GM04504 (cell line): ENCODE data around the gene CCNG2.

Experiments used
- DNase-seq: peaks from one replicate; pipeline ENCODE4 v3.0.0-alpha.2; 2012; ENCODE audit warnings: low read depth

CCNG2 gene

DNA sequence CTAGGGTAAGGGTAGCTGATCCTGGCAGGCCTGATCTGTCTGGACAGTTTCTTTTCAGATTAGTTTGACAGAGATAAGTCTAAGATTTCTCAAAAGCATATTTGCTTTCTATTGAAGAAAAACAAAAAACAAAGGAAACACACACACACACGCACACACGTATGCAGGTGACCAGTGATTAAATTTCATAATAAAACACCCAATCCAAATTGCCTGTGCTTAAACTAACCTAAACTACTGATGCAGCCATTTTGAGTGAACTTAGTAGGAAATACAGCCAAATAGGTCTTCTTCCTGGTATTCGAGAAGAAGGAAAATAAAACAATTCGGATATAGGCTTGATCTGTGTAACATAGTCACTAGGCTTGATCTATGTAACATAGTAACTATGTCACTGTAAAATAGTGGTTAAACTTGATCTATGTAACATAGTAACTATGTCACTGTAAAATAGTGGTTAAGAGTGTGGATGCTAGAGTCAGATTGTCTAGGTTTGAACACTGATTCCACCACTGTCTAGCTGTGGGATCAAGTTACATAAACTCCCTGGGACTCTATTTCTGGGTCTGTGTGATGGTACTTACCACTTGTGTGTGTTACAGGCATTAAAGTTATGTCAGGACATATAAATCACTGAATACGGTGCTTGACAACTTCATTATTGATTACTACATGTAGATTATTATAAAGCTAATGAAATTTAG lies 9.8 kb upstream of the CCNG2 start:
- no peak for DNase-seq

DNA sequence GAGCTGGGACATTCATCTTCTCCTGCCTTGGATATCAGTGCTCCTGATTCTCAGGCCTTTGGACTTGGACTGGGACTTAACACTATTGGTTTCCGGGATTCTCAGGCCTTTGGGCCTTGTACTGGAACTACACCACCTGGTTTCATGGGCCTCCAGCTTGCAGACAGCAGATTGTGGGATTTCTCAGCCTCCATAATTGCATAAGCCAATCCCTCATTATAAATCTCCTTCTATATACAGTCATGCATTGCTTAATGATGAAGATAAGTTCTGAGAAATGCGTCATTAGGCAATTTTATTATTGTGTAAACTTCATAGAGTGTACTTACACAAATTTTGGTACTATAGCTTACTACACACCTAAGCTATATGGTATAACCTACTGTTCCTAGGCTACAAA lies 8.9 kb upstream of the CCNG2 start:
- DNase-seq, result no peak

DNA sequence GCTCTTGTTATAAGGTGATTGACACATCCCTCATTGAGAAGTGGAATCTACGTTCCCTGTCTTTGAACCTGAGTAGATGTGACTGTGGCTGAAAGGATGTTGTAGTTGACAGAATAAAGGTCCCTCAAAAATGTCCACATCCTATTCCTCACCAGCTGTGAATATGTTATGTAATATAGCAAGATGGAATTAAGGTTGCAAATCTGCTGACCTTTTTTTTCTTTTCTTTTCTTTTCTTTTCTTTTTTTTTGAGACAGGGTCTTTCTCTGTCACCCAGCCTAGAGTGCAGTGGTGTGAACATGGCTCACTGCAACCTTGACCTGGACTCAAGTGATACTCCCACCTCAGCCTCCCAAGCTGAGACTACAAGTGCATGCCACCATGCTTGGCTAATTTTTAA lies 7.2 kb upstream of the CCNG2 start:
- DNase-seq, result no peak

GRCh38 chr4:77151241-77151640 lies 5.8 kb upstream of the CCNG2 start:
- DNase-seq, result no peak

DNA sequence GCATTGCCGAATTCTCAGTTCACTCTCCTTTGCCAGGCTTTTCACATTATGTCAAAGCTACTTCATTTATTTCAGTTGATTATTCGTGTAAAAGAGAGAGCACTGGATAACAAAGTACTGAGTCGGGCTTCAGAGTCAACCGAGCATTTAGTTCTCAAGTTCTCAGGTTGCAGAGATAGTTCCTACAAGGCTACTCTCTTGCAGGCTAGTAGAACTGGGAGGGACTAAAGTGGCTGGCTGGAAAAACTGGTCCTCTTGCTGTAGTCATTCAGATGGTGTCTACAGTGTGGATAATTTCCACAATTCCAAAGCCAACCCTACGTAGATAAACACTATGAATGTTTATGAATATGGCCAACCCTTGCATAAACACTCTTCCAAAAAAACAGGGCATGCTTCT lies 4.6 kb upstream of the CCNG2 start:
- DNase-seq, result no peak

- DNase-seq, result no peak
Measured at GRCh38 chr4:77153006-77153405, 4.0 kb upstream of the CCNG2 start.

- no peak for DNase-seq
Measured at GRCh38 chr4:77154065-77154464, 2.9 kb upstream of the CCNG2 start.

DNA sequence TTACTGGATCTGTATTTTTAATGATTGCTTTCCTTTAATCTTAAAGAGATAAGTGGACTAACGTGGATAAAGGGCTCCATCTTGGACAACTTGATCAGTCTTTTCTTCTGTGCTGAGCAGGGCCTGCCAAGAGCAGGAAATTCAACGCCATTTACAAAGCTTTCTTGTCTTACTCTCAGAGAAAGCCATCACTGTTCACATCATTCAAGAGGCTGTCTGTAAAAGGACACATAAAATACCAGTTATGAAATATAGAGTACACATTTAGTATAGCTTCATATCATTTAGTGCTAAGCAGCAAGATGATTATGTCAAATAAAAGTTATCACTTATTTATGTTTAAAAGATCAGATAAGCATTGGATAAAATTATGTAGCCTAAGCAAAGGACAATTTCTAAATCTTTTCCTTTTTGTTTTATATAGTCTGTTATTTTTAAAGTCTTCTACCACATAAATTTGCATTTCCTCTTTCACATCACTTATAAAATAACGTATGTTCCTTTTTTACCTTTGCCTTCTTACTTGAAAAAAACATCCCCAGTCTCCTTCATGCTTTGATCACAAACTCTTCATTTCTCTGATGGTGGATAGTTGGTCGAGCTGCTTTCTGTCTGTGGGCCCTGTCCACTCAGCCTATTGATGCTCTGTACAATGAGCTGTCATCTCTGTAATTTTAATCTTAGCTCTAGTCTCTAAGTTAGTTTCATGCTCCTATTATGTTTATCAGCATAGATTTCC lies 2.1 kb upstream of the CCNG2 start:
- DNase-seq, result no peak

- DNase-seq, result no peak
Measured at GRCh38 chr4:77155631-77156452, 1.2 kb upstream of the CCNG2 start.

- DNase-seq, result peak; percentile 99
Measured at GRCh38 chr4:77156533-77156911, 485 bp upstream of the CCNG2 start.

DNA sequence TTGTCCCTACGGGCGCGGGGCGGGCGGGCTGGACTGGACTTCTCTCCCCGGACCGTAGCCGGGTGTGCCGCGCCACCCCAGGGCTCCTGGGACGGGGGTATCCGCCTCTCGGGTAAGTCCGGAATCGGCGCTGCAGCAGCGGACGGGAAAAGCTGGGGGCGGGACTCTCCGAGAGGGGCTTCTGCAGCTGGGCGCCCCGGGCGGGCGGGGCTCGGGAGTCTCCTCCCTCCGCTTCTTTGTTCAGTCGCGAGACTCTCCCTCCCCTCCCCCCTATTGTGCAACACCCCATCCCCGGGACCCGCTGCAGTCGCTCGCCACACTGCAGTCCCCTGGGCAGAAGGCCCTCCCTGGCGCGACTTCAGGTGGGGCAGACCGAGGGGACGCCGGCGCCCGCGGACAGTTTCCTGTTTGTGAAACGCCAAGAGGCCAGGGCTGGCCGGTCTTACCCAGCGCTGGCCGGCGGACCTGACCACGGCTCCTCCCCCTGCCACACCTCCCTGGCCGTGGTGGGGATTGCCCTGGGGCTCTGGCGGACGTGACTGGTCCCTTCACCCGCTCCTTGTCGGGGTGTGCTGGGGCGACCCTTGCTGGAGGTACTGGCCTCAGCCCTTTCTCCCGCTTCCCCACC lies 966 bp downstream of the CCNG2 start:
- peak; percentile 66 for DNase-seq

DNA sequence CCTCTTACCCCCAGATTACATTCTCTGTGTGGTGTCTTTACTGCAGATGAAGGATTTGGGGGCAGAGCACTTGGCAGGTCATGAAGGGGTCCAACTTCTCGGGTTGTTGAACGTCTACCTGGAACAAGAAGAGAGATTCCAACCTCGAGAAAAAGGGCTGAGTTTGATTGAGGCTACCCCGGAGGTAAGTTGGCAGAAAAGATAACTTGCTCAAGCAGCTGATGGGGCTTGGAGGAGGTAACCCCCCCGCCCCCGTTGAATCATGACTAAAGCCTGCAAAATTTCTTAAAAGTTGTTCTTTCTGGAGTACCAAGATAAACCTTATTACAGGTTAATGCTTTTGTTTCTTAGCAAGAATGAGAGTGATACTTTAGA lies 1.5 kb downstream of the CCNG2 start:
- no peak for DNase-seq

- DNase-seq, result no peak
Measured at GRCh38 chr4:77159806-77160205, 2.8 kb downstream of the CCNG2 start.

GRCh38 chr4:77163641-77164040 lies 6.6 kb downstream of the CCNG2 start:
- no peak for DNase-seq

DNA sequence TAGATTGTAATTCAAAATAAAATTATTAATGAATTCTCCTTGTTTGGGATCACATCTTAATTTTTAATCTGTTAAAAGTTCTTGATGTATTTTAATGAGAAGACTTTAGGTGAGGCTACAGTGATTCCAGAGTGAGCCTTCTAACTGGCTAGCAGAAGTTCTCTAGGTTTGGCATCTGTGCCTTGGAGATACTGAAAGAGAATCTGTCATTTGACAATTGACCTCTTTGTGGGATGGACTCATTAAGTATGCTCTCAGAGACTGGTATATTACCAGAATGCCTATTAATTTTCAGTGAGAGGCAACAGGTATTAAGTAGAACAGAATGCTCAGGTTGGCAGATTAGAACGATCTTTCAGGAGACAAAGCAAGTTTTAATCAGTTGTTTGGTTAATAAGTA lies 10.2 kb downstream of the CCNG2 start:
- no peak for DNase-seq

DNA sequence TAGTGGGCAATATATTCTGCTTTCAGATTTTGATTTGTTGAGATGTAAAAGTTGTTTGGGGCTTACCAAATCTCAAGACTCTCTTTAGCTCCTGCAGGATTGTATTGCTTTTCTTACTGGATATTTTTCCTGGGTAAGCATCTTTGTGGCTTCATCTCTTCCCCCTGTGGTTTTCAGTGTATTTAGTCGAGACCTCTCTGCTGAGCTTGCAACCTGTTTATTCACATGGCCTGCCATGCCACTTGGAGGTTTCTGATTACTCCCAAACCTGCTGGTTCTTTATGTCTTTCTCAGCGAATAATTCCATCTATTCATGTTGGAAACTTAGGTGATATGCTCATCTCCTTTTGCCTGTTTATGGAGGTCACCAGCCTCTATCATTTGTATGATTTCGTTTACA lies 10.9 kb downstream of the CCNG2 start:
- DNase-seq, result no peak

- no peak for DNase-seq
Measured at GRCh38 chr4:77169481-77169880, 12.5 kb downstream of the CCNG2 start.

DNA sequence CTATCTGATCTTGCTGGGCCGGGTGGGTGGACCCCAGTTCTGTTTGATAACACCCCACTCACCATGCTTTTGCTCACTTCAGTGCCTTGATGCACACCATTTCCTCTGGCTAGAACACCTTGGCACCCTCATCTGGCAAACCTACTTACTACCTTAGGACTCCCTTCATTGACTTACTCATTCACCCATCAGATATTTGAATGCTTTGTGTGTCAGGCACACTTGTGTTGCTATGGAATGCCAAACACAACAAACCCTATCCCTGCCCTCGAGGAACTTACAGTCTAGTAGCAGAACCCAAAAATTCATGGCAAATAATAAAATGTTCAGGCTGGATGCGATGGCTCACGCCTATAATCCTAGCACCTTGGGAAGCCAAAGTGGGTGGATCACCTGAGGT lies 13.9 kb downstream of the CCNG2 start:
- DNase-seq, result no peak

GRCh38 chr4:77172336-77172735 lies 15.3 kb downstream of the CCNG2 start:
- DNase-seq, result peak; percentile 87

DNA sequence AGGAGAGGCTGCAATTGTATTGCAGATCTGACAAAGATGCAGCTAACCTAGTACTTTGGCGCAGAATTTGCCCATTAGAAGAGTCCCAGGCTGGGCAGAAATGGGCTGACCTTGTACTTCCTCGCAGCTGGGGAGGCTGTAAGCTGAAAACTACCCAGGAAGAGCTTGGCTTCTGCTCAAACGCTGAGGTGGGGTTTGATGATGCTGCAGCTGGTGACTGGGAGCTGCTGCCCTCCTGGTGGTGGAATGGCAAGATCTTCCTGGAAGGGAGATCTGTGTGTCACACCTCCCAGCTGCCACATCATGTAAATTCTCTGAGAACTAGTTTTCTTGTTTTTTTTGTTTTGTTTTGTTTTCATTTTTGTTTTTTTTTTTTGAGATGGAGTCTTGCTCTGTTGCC lies 17.4 kb downstream of the CCNG2 start:
- DNase-seq, result peak; percentile 27

GRCh38 chr4:77175201-77175611 lies 18.2 kb downstream of the CCNG2 start:
- no peak for DNase-seq

GRCh38 chr4:77176640-77177039 lies 19.6 kb downstream of the CCNG2 start:
- DNase-seq, result no peak

- DNase-seq, result no peak
Measured at GRCh38 chr4:77177199-77177598, 20.2 kb downstream of the CCNG2 start.
